GM18858 (cell line): ENCODE measurements around the gene DYRK1B.
"Not testable (repeated sequence)": the region's sequence is repeated elsewhere in the genome, so short reads cannot be mapped to it uniquely, and the experiment has no call there.

Source experiments
- ATAC-seq: cut with Tn5 transposase; IDR thresholded peaks from one replicate; pipeline ENCODE4 v1.9.1; 2021; ENCODE audit not compliant: unreplicated experiment

The DYRK1B gene

DNA sequence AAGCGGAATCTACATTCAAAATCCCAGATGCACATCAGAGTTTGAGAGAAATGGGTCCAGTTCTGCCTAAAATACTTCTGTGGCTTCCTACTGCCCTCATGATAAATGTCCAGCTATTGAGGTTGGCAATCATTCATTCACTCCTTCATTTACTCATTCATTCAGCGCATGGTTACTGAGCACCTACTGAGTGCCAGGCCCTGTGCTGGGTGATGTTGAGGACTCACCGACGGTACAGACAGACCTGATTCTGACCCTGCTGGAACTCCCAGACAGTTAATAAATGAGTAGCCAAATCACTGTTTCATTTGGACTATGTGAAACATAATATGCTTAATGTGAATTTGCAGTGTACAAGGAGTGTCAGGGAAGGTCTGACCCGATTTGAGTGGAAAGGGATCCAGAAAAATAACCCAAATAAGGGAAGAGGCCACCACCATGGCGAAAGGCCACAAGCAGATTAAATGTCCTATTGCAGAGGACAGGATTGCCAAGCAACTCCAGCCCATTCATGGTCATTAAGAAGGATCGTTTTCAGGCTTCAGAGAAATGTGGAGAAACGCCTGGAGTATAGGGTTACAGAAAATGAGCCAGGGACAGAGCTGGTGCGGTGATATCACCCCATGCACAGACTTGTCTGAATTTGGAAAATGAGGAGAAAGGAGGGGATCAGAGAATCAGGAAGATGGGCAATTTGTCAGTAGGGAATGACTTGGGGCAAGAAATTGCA, 20.5 kb downstream of the DYRK1B start:
- no peak for ATAC-seq

DNA sequence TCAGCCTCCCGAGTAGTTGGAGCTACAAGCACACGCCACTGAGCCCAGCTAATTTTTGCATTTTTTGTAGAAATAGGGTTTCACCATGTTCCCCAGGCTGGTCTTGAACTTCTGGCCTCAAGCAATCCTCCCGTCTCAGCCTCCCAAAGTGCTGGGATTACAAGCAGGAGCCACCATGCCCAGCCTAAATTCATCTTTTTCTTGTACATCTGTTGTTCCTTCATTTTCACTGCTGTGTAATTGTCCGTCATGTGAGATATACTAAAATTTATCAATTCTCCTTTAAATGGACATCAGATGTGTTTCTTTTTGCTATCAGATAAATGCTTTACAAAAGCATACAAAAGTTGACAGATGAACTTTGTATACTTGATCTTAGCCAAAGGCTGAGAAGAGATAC, 22.9 kb downstream of the DYRK1B start:
- no peak for ATAC-seq

DNA sequence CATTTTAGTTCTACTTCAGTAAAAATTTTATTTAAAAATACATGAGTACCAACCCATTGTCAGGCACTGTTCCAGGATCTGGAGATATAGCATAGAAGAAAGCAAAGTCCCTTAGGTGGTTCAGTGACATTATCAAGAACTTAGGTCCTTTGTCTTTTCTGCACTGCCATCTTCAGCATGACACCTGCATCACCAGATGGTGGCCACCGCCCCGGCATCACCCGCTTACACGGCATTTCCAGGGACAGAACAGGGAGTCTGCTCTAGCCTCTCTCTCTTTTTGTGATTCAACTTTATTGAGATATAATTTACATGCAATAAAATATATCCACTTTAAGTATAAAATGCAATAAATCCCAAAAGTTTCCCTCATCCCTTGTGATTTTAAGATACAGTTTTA, 23.5 kb downstream of the DYRK1B start:
- no peak for ATAC-seq

DNA sequence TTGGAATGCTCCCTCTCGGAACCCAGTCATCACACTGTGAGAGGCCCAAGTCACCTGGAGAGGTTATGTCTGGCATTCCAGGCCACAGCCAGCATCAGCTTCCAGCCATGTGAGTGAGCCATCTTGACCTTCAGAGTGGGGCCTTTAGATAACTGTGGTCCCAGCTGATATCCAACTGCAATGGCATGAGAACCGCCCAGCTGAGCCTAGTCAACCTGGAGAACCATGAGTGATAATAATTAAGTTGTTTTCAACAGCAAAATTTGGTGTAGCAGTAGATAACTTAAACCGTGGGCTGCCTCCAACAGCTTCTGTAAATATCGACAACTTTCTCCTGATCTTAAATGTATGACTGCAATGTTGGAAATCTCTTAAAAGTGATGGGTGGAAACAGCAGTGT, 24.6 kb downstream of the DYRK1B start:
- ATAC-seq, result no peak

DNA sequence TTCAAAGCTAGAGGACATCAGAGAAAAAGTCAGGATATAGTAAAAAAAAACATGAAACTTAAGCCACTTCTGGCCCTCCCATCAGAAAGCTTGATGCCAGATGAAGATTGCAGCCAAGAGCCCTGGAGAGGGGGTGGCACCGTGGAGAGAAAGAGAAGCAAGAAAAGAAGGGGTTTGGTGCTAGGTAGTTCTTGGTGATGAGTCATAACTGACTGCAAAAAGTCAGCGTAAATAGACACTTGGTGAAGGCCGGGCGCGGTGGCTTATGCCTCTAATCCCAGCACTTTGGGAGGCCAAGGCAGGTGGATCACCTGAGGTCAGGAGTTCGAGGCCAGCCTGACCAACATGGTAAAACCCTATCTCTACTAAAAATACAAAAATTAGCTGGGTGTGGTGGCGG, 25.3 kb downstream of the DYRK1B start:
- ATAC-seq, result not testable (repeated sequence)

DNA sequence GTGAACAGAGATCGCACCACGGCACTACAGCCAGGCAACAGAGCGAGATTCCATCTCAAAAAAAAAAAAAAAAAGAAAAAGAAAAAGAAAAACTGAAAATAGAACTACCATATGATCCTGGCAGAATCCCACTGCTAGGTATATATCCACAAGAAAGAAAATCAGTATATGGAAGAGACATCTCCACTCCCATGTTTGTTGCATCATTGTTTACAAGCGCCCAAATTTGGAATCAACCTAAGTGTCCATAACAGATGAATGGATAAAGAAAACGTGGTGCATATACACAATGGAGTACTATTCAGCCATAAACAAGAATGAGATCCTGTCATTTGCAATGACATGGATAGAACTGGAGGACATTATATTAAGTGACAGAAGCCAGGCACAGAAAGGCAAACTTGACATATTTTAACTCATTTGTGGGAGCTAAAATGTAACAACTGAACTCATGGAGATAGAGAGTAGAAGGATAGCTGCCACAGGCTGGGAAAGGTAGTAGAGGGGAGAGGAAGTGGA, 26.1 kb downstream of the DYRK1B start:
- no peak for ATAC-seq

DNA sequence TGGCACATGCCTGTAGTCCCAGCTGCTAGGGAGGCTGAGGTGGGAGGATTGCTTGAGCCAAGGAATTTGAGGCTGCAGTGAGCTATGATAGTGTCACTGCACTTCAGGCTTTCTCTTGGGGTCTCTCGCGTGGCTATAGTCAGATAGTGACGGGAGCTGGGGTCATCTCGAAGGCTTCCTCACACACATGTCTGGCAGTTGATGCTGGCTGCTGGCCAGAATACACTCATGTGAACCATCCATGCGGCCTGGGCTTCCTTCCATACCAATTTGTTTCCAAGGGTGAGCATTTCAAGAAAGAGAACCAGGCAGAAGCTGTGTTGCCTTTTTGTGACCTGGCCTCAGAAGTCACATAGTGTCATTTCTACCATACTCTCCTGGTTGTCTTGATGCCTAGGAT, 28.9 kb downstream of the DYRK1B start:
- ATAC-seq, result no peak

DNA sequence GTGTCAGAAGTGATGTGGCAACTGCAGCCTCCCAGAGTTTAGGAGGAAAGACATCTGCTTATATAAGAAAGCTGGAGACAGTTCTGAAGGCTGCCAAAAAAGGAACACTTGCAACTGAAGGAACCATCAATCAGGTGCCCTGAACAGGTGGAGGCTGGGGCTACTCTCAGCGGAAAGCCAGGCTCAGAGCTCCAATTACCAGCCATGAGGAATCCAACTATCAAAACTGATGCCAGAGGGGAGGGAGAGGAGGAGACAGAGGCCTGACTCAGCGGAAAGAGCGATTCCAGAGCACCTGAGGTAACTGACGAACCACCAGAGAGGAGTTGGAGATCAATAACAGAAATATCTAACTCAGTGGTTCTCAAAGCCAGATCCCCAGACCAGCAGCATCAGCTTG, 31.0 kb downstream of the DYRK1B start:
- ATAC-seq, result no peak

DNA sequence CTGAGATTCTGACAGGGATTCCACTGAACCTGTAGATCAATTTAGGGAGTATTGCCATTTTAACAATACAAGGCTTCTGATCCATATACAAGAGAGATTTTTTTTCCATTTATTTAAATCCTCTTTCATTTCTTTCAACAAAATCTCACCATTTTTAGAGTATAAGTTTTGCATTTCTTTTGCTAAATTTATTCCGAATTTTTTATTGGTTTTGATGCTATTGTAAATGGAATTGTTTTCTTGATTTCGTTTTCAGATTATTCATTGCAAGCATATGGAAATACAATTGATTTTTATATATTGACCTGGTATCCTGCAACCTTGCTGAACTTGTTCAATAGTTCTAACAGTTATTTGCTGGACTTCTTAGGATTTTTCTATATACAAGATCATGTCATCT, 36.9 kb downstream of the DYRK1B start:
- ATAC-seq, result no peak

DNA sequence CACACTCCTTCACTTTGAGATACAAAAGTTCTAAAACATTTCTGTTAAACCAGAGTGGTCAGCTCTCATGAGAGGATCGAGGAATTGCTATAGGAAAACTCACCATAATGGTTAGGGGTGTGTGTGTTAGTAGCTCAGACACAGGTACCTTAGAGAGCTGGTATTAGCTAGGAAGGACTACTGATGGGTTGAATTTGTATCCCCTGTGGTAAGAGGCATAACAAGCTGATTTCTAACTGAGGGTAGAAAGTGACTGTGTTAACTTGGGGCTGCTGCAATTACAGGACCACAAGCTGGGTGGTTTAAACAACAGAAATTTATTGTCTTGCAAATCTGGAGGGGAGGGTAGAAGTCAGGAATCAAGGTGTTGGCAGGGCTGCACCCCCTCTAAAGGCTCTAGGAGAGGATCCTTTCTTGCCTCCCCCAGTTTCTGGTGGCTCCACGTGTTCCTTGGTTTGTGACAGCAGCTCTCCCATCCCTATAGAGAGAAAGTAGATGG, 37.9 kb downstream of the DYRK1B start:
- no peak for ATAC-seq

DNA sequence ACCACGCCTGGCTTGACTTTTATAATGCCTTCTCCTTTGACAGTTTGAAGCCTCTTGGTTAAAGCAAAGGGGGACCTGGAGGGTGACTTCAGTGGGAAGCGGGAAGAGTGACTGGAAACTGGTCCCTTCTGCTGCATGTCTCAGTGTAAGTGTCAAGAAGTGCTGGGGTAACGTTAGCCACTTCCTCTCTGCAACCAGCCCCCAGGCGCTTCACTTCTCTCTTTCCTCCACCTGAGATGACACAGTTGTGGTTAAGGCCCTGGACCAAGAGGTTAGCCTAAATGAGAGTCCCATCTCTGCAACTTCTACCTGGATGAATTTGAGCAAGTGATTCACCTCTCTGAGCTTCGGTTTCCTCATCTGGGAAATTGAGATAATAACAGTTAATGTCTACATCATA, 39.0 kb downstream of the DYRK1B start:
- ATAC-seq, result no peak

DNA sequence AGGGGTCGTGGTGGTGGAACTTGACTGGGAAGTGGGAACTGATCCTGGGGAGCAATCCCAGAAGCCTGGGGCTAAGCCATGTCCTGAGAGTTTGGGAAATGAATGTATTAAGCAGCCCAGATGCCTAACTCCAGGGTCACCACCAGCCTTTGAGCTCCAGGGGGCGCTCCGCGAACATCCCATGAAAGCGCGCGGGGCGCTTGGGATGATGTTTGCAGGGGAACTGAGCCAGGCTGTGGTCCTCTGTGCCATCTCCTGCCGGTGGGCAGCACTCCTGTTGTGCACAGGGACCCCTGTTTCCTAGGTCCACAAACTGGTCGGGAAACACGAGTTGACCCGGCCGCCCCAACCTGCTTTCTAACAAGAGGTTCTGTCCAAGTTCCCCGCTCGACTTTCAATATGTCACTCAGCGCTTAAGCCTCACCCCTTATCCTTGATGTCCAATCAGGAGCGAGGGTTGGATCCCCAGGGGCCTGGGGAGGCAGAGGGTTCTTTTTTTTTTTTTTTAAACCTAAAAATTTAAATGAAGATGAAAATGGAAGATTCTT, 40.9 kb downstream of the DYRK1B start:
- ATAC-seq, result no peak

DNA sequence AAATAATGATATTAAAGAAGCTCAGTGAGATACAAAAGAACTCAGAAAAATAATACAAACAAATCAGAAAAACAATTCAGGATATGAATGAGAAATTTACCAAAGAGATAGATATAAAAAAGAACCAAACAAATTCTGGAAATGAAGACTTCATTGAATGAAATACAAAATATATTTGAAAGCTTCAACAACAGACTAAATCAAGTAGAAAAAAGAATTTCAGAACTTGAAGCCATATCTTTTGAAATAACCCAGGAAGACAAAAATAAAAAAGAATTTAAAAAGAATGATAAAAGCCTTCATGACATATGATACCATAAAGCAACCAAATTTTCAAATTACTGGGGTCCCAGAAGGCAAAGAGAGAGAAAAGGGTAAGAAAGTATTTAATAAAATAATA, 45.7 kb downstream of the DYRK1B start:
- no peak for ATAC-seq

DNA sequence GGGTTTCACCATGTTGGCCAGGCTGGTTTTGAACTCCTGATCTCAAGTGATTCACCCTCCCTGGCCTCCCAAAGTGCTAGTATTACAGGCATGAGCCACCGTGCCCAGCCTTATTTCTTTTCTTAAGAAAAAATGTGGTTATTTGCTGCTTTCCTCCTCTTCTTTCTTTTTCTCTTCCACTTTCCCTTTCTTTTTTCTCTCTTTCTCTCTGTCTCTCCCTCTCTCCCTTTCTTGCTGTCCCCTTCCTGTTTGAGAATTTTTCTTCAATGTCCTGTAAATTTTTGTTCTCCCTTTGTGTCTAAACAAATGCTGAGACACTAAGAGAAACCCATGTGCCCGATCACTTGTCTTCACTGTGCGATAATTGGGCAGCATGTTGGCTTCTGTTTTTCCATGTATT, 53.1 kb downstream of the DYRK1B start:
- no peak for ATAC-seq

DNA sequence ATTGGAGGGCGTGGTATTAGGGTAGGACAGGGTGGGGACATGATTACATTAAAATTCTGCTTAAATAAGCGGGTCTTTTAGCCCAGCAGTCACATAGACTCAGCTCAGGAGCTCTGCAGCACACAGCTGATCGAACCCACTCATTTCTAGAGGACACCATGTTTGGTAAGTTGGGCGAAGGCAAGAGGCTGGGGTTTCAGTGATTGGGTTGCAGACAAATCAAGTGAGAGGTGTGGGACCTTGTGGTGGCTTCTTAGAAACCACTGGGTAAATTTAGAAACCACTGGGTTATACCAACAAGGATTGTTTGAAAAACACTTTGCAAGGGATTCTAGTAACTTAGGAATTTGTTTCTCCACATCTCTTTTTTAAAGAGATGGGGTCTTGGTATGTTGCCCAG, 55.2 kb downstream of the DYRK1B start, which contains the start of gene LEUTX:
Gene LEUTX, plus strand, starts transcription at position 92 of the 400 bp plus-strand sequence. Its CDS starts 67 bp downstream, at position 159.
- no peak for ATAC-seq
